Amygdala (tissue), 56 donors: ENCODE measurements around the gene ZMYND15.

Source experiments
- DNase-seq, 56 donors: peaks; one replicate each; lab custom pipeline; 2025; lab: John Stamatoyannopoulos, UW

ZMYND15 gene

GRCh38 chr17:4740025-4740351 lies 355 bp downstream of the ZMYND15 start:
- DNase-seq = no peak

- DNase-seq = no peak
Measured at GRCh38 chr17:4740584-4740983, 951 bp downstream of the ZMYND15 start.

- DNase-seq = no peak
Measured at GRCh38 chr17:4741544-4741943, 1.9 kb downstream of the ZMYND15 start.

- DNase-seq = no peak
Measured at GRCh38 chr17:4742133-4742532, 2.5 kb downstream of the ZMYND15 start.

GRCh38 chr17:4742629-4743028 lies 3.0 kb downstream of the ZMYND15 start:
- DNase-seq = no peak

- no peak for DNase-seq
Measured at GRCh38 chr17:4743216-4743615, 3.6 kb downstream of the ZMYND15 start.

GRCh38 chr17:4743898-4744297 lies 4.3 kb downstream of the ZMYND15 start:
- no peak for DNase-seq

- no peak for DNase-seq
Measured at GRCh38 chr17:4744999-4745969, 5.7 kb downstream of the ZMYND15 start.

GRCh38 chr17:4747847-4748246 lies 8.2 kb downstream of the ZMYND15 start:
- DNase-seq = peak in 3 of 56 donors; percentile 18 to 41 (median 23)

GRCh38 chr17:4748686-4749085 lies 9.1 kb downstream of the ZMYND15 start:
- no peak for DNase-seq

- DNase-seq = no peak
Measured at GRCh38 chr17:4750606-4751005, 11.0 kb downstream of the ZMYND15 start.

- no peak for DNase-seq
Measured at GRCh38 chr17:4751932-4752331, 12.3 kb downstream of the ZMYND15 start.

- DNase-seq = no peak
Measured at GRCh38 chr17:4753392-4753791, 13.8 kb downstream of the ZMYND15 start.

- DNase-seq = no peak
Measured at GRCh38 chr17:4759776-4760236, 20.2 kb downstream of the ZMYND15 start.

- no peak for DNase-seq
Measured at GRCh38 chr17:4764595-4764994, 25.0 kb downstream of the ZMYND15 start.

GRCh38 chr17:4766201-4766600 lies 26.6 kb downstream of the ZMYND15 start:
- no peak for DNase-seq

- no peak for DNase-seq
Measured at GRCh38 chr17:4766723-4767122, 27.1 kb downstream of the ZMYND15 start.

- DNase-seq = no peak
Measured at GRCh38 chr17:4768298-4768697, 28.7 kb downstream of the ZMYND15 start.

- no peak for DNase-seq
Measured at GRCh38 chr17:4769628-4770027, 30.0 kb downstream of the ZMYND15 start.

- no peak for DNase-seq
Measured at GRCh38 chr17:4771519-4772234, 32.0 kb downstream of the ZMYND15 start, which contains the start of gene TM4SF5. Gene TM4SF5 (plus strand): TSS chr17:4771886. CDS start chr17:4771923, 37 bp downstream.

- DNase-seq = no peak
Measured at GRCh38 chr17:4772235-4772613, 32.6 kb downstream of the ZMYND15 start.
